Heart right ventricle (tissue), 16 donors: ENCODE measurements around the gene NCAPH2. TPM values are rescaled to one million over a fixed set of nuclear protein-coding genes. Genes with fewer than 3 reads are reported as not detected.

ENCODE experiments used
- ATAC-seq, 8 donors: fragments of 200-7000 bp; cut with Tn5 transposase; one replicate each; pipeline ENCODE4 v1.9.1; 2020; ENCODE audit warnings: mild to moderate bottlenecking in 8 of 8, moderate library complexity in 8 of 8, moderate number of reproducible peaks in 1 of 8
- DNase-seq, 2 donors: peaks; one replicate each; pipeline ENCODE4 v3.0.0-alpha.2; 2020
- H3K27ac ChIP-seq, 10 donors: fragments of 200-600 bp; sonication (generic) in 2 of 10; one replicate each; pipeline versions ENCODE4 v1.5.0 to v1.8.0; 2020 to 2022; ENCODE audit warnings: mild to moderate bottlenecking in 3 of 10
- H3K27me3 ChIP-seq, 7 donors: fragments of 200-600 bp; one replicate each; pipeline ENCODE4 v1.8.0; 2021 to 2022; ENCODE audit warnings: mild to moderate bottlenecking in 2 of 7
- H3K36me3 ChIP-seq, 9 donors: fragments of 200-600 bp; sonication (generic) in 1 of 9; one replicate each; pipeline versions ENCODE4 v1.5.0 to v1.8.0; 2020 to 2022; ENCODE audit warnings: mild to moderate bottlenecking in 2 of 9
- H3K4me1 ChIP-seq, 9 donors: fragments of 200-600 bp; sonication (generic) in 1 of 9; one replicate each; pipeline versions ENCODE4 v1.5.0 to v1.8.0; 2020 to 2022; ENCODE audit warnings: mild to moderate bottlenecking in 4 of 9
- H3K4me3 ChIP-seq, 10 donors: fragments of 200-600 bp; sonication (generic) in 2 of 10; one replicate each; pipeline versions ENCODE4 v1.5.0 to v1.8.0; 2020 to 2022; ENCODE audit warnings: mild to moderate bottlenecking in 7 of 10, moderate library complexity in 2 of 10
- H3K9me3 ChIP-seq, 11 donors: fragments of 200-600 bp in 10 of 11; sonication (generic) in 2 of 11; one replicate each; pipeline versions ENCODE4 v1.5.0 to v1.8.0; 2013 to 2022; ENCODE audit warnings: mild to moderate bottlenecking in 2 of 11, control low read depth in 1 of 11, moderate library complexity in 1 of 11
- CTCF ChIP-seq, 9 donors: fragments of 200-600 bp; sonication (generic) in 2 of 9; IDR thresholded peaks; one replicate each; pipeline versions ENCODE4 v1.5.0 to v1.8.0; 2021 to 2022; ENCODE audit warnings: antibody characterized with exemption in 9 of 9, mild to moderate bottlenecking in 5 of 9, moderate library complexity in 1 of 9
- WGBS, 2 donors: extraction: QIAGEN DNeasy Blood & Tissue Kit; methylation state at CpG; one replicate each; pipeline ENCODE4 v1.1.7; 2013; ENCODE audit warnings: inconsistent platforms in 1 of 2; 5-methylcytosine and 5-hydroxymethylcytosine counted together
- intact Hi-C, 10 donors: fragments of 100-400 bp; cut with DNase I; formaldehyde crosslinking; loops; one replicate each; pipeline versions ENCODE4 v1.11.1 to v1.14.2; 2022
- polyA plus RNA-seq, 2 donors: library from polyadenylated mRNA; stranded (reverse); fragments of 200-250 nt; gene quantifications; one replicate each; pipeline ENCODE4 v1.2.3, GENCODE V29; 2013
- total RNA-seq, 10 donors: library from RNA; stranded (reverse); fragmentation: NEBNext Ultra II Directional in 3 of 10; extraction: Animal tissue kit (Norgen Biotek cat#: 25700) in 3 of 10; gene quantifications; one replicate each; pipeline versions ENCODE4 v1.2.1 to v1.2.4, GENCODE V29; 2021 to 2023
- donor health status: Arrhythmogenic right ventricular cardiomyopathy.
- donor health status: ischemic (EF 13 %, LVEDD 7.1; RV severe dilation, severe dysfunction).
- donor health status: healthy with polysubstance abuse.
- donor health status: DM: no; HTN: yes; CAD: no.
- donor health status: DM: no; HTN: no; CAD: no.
- donor health status: ischemic (EF 25% LVEDD 6.9; RV normal size, moderate dysfunction).
- donor health status: ischemic (EF 25% LVEDD 5.7; RV mildly dilated, moderate dysfunction).
- donor health status: healthy.
- donor health status: DM: yes; HTN: yes; CAD: no.
- donor health status: Ischemic cardiomyopathy.
- donor health status: ischemic (EF 35%, LVEDD 5.7; RV mildly dilated, moderate dysfunction).
- donor health status: nonischemic (EF 11% LVEDD 7.7; RV severe dilation, severe dysfunction).
- donor health status: DM: yes; HTN: yes; CAD: no.
- donor health status: PGD.
- donor health status: ischemic (EF 29% LVEDD 5.4; RV normal size, mild dysfunction).
- donor health status: nonischemic (EF 23%, LVEDD 6.1; RV moderate dilation, normal function).

The NCAPH2 gene
- total and polyA plus RNA-seq, 12 donors: 21.7 to 54.8 (median 27.8) TPM

DNA sequence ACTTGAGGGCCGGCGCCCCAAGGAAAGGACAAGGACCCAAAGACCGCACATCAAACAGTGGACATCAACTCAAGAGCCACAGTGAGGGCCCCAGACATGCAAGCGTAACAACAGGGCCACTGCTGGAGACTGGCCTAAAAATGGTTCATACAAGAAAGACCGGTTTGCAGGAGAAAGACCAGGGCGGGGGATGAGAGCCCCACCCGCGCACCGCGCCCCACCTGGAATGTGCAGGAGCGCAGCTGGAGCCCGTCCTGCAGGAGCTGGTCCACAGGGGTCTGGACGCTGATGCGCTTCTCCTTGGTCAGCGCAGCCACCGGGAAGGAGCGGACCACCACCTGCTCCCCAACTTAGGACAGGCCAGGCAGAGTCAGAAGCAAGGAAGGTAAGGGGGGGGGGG is 47.1 kb upstream of the NCAPH2 start:
- no peak for ATAC-seq
- no peak for TF ChIP-seq CTCF (IDR thresholded peaks at IDR 0.05)
- H3K9me3 ChIP-seq: no peaks in the 10 kb centered on the region
- 96% methylated on average over 17 of the region's 17 CpGs for WGBS, 2 donors
- H3K4me1 ChIP-seq: no peaks in the 10 kb centered on the region
- H3K27ac ChIP-seq: no peak overlapping the region
- no peak for DNase-seq
- H3K27me3 ChIP-seq: no peaks in the 10 kb centered on the region
- intact Hi-C loops: no loop called here
- peaks cover 11 to 100% (median 71%) of the 10 kb centered on the region in 9 donors for H3K36me3 ChIP-seq
- no peak overlapping the region for H3K4me3 ChIP-seq

DNA sequence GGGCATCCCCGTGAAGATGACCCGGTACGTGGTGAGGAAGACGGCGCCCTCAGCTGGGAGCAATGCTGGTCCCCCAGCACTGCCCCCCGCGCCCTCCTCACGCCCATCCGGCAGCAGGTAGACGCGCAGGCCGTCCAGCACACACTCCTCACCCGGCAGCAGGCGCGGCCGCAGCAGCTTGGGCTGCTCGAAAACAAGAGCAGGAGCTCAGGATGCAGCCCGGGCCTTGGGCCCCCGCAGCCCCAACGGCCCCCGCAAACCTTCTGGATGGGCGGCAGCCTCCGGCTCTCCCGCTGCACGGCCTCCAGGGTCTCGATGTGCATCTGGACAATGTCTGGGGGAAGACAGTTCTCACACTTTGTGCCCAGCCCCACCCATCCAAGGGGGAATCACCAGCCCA is 46.5 kb upstream of the NCAPH2 start:
- ATAC-seq (no peak), DNase-seq (no peak)
- TF ChIP-seq CTCF (IDR thresholded peaks at IDR 0.05): no peak
- 93 to 94% methylated on average over 26 of the region's 26 CpGs for WGBS, 2 donors
- Histone ChIP-seq H3K4me3 (no peak overlapping the region), H3K27ac (no peak overlapping the region), H3K27me3 (no peaks in the 10 kb centered on the region), H3K4me1 (no peaks in the 10 kb centered on the region), H3K36me3 (peaks cover 11 to 100% (median 74%) of the 10 kb centered on the region in 9 donors), H3K9me3 (no peaks in the 10 kb centered on the region)
- intact Hi-C loops: no loop called here

DNA sequence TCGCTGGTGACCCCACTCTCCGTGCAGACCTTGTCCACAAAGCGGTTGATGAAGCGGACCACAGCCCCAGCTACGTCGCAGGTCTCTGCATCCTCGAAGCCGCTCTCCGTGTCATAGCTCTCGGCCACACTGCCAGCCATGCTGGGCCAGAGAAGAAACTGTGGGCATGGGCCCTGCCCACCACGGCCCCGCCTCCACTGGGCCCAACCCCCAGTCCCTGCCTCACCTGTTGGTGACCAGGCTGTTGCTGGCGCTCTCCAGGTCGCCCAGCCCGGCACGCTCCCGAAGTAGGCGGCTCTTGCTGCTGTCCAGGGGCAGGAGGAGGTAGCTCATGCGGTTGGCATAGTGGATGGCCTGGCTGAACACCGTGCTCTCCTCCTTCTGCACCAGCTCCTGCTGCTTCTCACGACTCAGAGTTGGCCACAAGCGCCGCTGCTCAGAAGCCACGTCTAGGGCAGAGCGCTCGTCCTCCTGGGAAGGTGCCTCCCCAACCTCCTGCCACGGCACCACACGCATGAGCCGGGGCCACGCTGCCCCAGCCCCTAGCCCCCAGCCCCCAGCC is 46.0 kb upstream of the NCAPH2 start:
- Histone ChIP-seq H3K36me3 (peaks cover 11 to 100% (median 78%) of the 10 kb centered on the region in 9 donors), H3K27me3 (no peaks in the 10 kb centered on the region), H3K4me1 (no peaks in the 10 kb centered on the region), H3K4me3 (no peak overlapping the region), H3K27ac (no peak overlapping the region), H3K9me3 (no peaks in the 10 kb centered on the region)
- DNase-seq: no peak
- ATAC-seq: no peak
- intact Hi-C loops: no loop called here
- WGBS, 2 donors: 94 to 95% methylated on average over 30 of the region's 30 CpGs
- TF ChIP-seq CTCF (IDR thresholded peaks at IDR 0.05): no peak

DNA sequence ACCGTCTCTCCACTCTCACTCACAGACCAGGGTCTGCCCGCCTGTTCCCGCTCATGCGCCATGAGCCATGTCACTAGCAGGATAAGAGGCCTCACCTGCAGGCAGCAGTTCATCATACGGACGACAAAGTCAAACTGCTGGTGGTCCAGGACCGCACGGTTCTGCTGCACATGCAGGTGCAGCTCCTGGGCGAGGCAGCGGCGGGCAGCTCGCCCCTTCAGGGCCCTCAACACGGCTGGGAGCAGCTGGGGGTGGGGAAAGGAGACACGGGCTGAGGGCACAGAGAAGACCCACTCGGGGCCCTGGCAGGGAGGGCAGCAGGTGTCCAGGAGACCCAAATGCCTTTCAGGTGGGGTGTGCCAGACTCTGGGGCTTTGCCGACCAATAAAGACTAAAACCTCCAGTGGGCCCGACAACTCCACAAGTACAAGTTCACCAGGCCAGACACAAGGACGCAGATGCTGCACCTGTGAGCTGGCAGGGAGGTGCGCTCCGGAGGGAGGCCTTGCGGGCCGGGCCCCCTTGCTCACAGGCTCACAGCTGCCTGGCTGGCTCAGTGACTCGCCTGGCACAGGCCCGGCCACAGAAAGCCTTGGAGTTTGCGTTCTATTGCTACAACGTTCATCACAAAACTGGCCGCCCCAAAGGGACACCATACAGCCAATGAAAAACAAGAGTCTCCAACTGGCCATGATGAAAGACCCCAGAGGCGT is 44.7 kb upstream of the NCAPH2 start:
- DNase-seq: no peak
- ATAC-seq: no peak
- Histone ChIP-seq H3K36me3 (peaks cover 11 to 99% (median 87%) of the 10 kb centered on the region in 9 donors), H3K9me3 (no peaks in the 10 kb centered on the region), H3K4me3 (no peak overlapping the region), H3K27me3 (no peaks in the 10 kb centered on the region), H3K27ac (no peak overlapping the region), H3K4me1 (peaks cover 0 to 2% (median 0%) of the 10 kb centered on the region in 9 donors)
- TF ChIP-seq CTCF (IDR thresholded peaks at IDR 0.05): no peak
- 94 to 95% methylated on average over 28 of the region's 28 CpGs for WGBS, 2 donors
- intact Hi-C loops: no loop called here
